HCT116 (cell line): ENCODE results near the gene SEPTIN5.

Experiments
- JUND ChIP-seq: IDR thresholded peaks from 2 replicates; pipeline ENCODE4 v1.6.1; 2012
- TF ChIP-seq, protein P1 (sequence below), 3 experiments: fragments of 200-600 bp in 1 of 3; sonication (generic) in 1 of 3; IDR thresholded peaks in 2 of 3; conservative IDR thresholded peaks in 1 of 3; 2 replicates each; pipeline ENCODE4 v1.5.1; 2012 to 2017; ENCODE audit warnings: low read depth in 2 of 3, low read length in 2 of 3, antibody characterized with exemption in 1 of 3, borderline replicate concordance in 1 of 3, control low read depth in 1 of 3, mild to moderate bottlenecking in 1 of 3, mixed read lengths in 1 of 3, mixed run types in 1 of 3, moderate library complexity in 1 of 3; ENCODE audit not compliant: insufficient read depth in 1 of 3

DNA sequence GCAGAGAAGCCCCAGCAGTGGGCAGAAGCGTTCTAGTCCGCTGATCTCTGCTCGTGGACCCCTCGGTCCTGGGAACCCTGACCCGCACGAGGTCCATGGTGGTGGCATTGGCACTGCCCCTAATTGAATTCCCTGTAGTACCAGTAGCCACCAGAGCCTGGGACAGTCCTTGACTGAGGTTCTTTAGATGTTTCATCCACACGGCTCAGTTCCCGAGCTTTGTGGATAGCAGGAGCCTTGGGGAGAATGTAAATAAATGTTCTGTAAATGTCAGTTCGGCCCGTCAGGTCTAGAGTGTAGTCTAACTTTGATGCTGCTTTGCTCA lies 39.4 kb upstream of the SEPTIN5 start:
- no peak for TF ChIP-seq JUND
- TF ChIP-seq, protein P1, sequence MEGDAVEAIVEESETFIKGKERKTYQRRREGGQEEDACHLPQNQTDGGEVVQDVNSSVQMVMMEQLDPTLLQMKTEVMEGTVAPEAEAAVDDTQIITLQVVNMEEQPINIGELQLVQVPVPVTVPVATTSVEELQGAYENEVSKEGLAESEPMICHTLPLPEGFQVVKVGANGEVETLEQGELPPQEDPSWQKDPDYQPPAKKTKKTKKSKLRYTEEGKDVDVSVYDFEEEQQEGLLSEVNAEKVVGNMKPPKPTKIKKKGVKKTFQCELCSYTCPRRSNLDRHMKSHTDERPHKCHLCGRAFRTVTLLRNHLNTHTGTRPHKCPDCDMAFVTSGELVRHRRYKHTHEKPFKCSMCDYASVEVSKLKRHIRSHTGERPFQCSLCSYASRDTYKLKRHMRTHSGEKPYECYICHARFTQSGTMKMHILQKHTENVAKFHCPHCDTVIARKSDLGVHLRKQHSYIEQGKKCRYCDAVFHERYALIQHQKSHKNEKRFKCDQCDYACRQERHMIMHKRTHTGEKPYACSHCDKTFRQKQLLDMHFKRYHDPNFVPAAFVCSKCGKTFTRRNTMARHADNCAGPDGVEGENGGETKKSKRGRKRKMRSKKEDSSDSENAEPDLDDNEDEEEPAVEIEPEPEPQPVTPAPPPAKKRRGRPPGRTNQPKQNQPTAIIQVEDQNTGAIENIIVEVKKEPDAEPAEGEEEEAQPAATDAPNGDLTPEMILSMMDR (IDR thresholded peaks at IDR 0.05 in 2 of 3, conservative IDR thresholded peaks at IDR 0.05 in 1 of 3; ENCODE audit: borderline replicate concordance in 1 of 3, insufficient read depth in 1 of 3, low read depth in 2 of 3, low read length in 2 of 3): no peak; a peak in 1 of 6 replicates
